NOMO-1 treated with DMSO at 0.1 percent for 48 hours (cell line): ENCODE results near the gene LETM1.
"Not testable (repeated sequence)": the region's sequence is repeated elsewhere in the genome, so short reads cannot be mapped to it uniquely, and the experiment has no call there.

Source experiments
- DNase-seq: peaks from one replicate; lab custom pipeline; 2025; ENCODE audit not compliant: unreplicated experiment; lab: John Stamatoyannopoulos, UW

Gene LETM1

GRCh38 chr4:1852904-1853623 lies 2.9 kb downstream of the LETM1 start:
- DNase-seq = no peak

GRCh38 chr4:1851575-1852410 lies 4.2 kb downstream of the LETM1 start:
- DNase-seq = no peak

GRCh38 chr4:1851160-1851559 lies 4.8 kb downstream of the LETM1 start:
- no peak for DNase-seq

- no peak for DNase-seq
Observed at GRCh38 chr4:1850276-1850675, 5.7 kb downstream of the LETM1 start.

- DNase-seq = no peak
Observed at GRCh38 chr4:1846580-1846979, 9.4 kb downstream of the LETM1 start.

GRCh38 chr4:1844618-1845017 lies 11.3 kb downstream of the LETM1 start:
- DNase-seq = not testable (repeated sequence)

- no peak for DNase-seq
Observed at GRCh38 chr4:1843852-1844251, 12.1 kb downstream of the LETM1 start.

GRCh38 chr4:1842993-1843448 lies 12.9 kb downstream of the LETM1 start:
- DNase-seq = no peak

- no peak for DNase-seq
Observed at GRCh38 chr4:1842339-1842895, 13.5 kb downstream of the LETM1 start.

GRCh38 chr4:1841887-1842210 lies 14.1 kb downstream of the LETM1 start:
- no peak for DNase-seq

GRCh38 chr4:1841201-1841886 lies 14.6 kb downstream of the LETM1 start:
- no peak for DNase-seq

- no peak for DNase-seq
Observed at GRCh38 chr4:1839282-1839681, 16.7 kb downstream of the LETM1 start.

GRCh38 chr4:1837069-1837468 lies 18.9 kb downstream of the LETM1 start:
- no peak for DNase-seq

- no peak for DNase-seq
Observed at GRCh38 chr4:1836650-1837049, 19.3 kb downstream of the LETM1 start.

- not testable (repeated sequence) for DNase-seq
Observed at GRCh38 chr4:1835836-1836235, 20.1 kb downstream of the LETM1 start.

GRCh38 chr4:1834047-1834775 lies 21.7 kb downstream of the LETM1 start:
- DNase-seq = no peak

GRCh38 chr4:1833307-1834046 lies 22.5 kb downstream of the LETM1 start:
- no peak for DNase-seq

GRCh38 chr4:1832690-1833089 lies 23.3 kb downstream of the LETM1 start:
- no peak for DNase-seq

- DNase-seq = no peak
Observed at GRCh38 chr4:1831331-1831730, 24.6 kb downstream of the LETM1 start.

- DNase-seq = peak; percentile 26
Observed at GRCh38 chr4:1830642-1831228, 25.2 kb downstream of the LETM1 start.
